HCT116 (cell line): Measurements from ENCODE around the gene ADD1. TPM values are rescaled to one million over a fixed set of nuclear protein-coding genes. Genes with fewer than 3 reads are reported as not detected.

Experiments
- ATAC-seq: fragments of 200-7000 bp; cut with Tn5 transposase; 2 replicates; pipeline ENCODE4 v1.9.1; 2020; ENCODE audit warnings: mild to moderate bottlenecking, moderate library complexity
- BruUV-seq: library from RNA; stranded (reverse); fragments of 400-500 nt; replicated peaks from 2 replicates; lab custom pipeline; 2021; lab: Mats Ljungman, UMichigan
- CTCF ChIA-PET: fragments of 300-600 bp; sonication (Branson Sonifier 250); formaldehyde crosslinking; loops from one replicate; lab custom pipeline; 2021; ENCODE audit warnings: antibody characterized with exemption; lab: Charles Lee
- POLR2A ChIA-PET: fragments of 300-600, 350-600 bp; sonication (Branson Sonifier 250); formaldehyde crosslinking; loops from one replicate; lab custom pipeline; 2021; ENCODE audit warnings: antibody characterized with exemption; lab: Charles Lee
- RAD21 ChIA-PET, 2 experiments: fragments of 300-600 bp; sonication (Branson Sonifier 250); formaldehyde crosslinking; loops; one replicate each; lab custom pipeline; 2023; ENCODE audit warnings: low total read pairs in 2 of 2; ENCODE audit not compliant: uncharacterized antibody in 2 of 2, unreplicated experiment in 2 of 2, low non-redundant PET in 1 of 2; lab: Charles Lee
- DNase-seq: peaks from one replicate; pipeline ENCODE4 v3.0.0-alpha.2; 2010; ENCODE audit warnings: low read depth, low spot score
- H2AFZ ChIP-seq: fragments of 200-600 bp; shearing (Covaris generic), sonication (generic); 2 replicates; pipeline ENCODE4 v1.6.1; 2017; ENCODE audit warnings: low read depth, mixed run types, mixed read lengths, antibody characterized with exemption, low read length; ENCODE audit not compliant: poor library complexity, severe bottlenecking
- H3K27ac ChIP-seq: 2 replicates; pipeline ENCODE4 v1.5.1; 2012; ENCODE audit warnings: low read depth, low read length
- H3K27me3 ChIP-seq: fragments of 200-600 bp; sonication (generic); 2 replicates; pipeline ENCODE4 v1.6.1; 2016; ENCODE audit warnings: mixed run types, low read length, mixed read lengths; ENCODE audit not compliant: insufficient read depth
- H3K36me3 ChIP-seq, 2 experiments: fragments of 200-500 bp in 1 of 2; fragments of 200-600 bp in 1 of 2; sonication (Bioruptor generic) in 1 of 2; sonication (generic) in 1 of 2; 2 replicates each; pipeline versions ENCODE4 v1.5.1 to v1.6.1; 2014 to 2016; ENCODE audit warnings: low read length in 2 of 2, inconsistent platforms in 1 of 2, mixed read lengths in 1 of 2, mixed run types in 1 of 2; ENCODE audit not compliant: insufficient read depth in 2 of 2, control insufficient read depth in 1 of 2
- H3K4me1 ChIP-seq, 2 experiments: fragments of 200-600 bp in 1 of 2; sonication (generic) in 1 of 2; 2 replicates each; pipeline versions ENCODE4 v1.5.1 to v1.6.1; 2012 to 2017; ENCODE audit warnings: low read length in 2 of 2, inconsistent platforms in 1 of 2, mild to moderate bottlenecking in 1 of 2, mixed read lengths in 1 of 2, mixed run types in 1 of 2, moderate library complexity in 1 of 2; ENCODE audit not compliant: insufficient read depth in 2 of 2, control insufficient read depth in 1 of 2
- H3K4me2 ChIP-seq: fragments of 200-600 bp; sonication (generic); 2 replicates; pipeline ENCODE4 v1.6.1; 2017; ENCODE audit warnings: mixed run types, low read length, mixed read lengths
- H3K4me3 ChIP-seq, 2 experiments: fragments of 200-600 bp in 1 of 2; sonication (generic) in 1 of 2; replicated peaks in 1 of 2; 2 replicates each; pipeline ENCODE4 v1.5.1; 2011 to 2016; ENCODE audit warnings: low read length in 2 of 2, control low read depth in 1 of 2, low read depth in 1 of 2, mild to moderate bottlenecking in 1 of 2, mixed read lengths in 1 of 2, mixed run types in 1 of 2
- H3K79me2 ChIP-seq: fragments of 200-600 bp; sonication (generic); 2 replicates; pipeline ENCODE4 v1.6.1; 2017; ENCODE audit warnings: mild to moderate bottlenecking, mixed run types, low read length, moderate library complexity, mixed read lengths; ENCODE audit not compliant: insufficient read depth
- H3K9ac ChIP-seq: fragments of 200-600 bp; sonication (generic); 2 replicates; pipeline ENCODE4 v1.6.1; 2016; ENCODE audit warnings: low read length, mixed read lengths
- H3K9me2 ChIP-seq: fragments of 200-600 bp; sonication (generic), shearing (Covaris generic); 2 replicates; pipeline ENCODE4 v1.6.1; 2017; ENCODE audit warnings: mixed run types, mild to moderate bottlenecking, moderate library complexity; ENCODE audit not compliant: insufficient read depth
- H3K9me3 ChIP-seq, 2 experiments: fragments of 200-500 bp in 1 of 2; fragments of 200-600 bp in 1 of 2; sonication (Bioruptor generic) in 1 of 2; sonication (generic) in 1 of 2; 2 replicates each; pipeline ENCODE4 v1.6.1; 2014 to 2017; ENCODE audit warnings: low read length in 2 of 2, mixed read lengths in 2 of 2, inconsistent platforms in 1 of 2, low read depth in 1 of 2, mild to moderate bottlenecking in 1 of 2, mixed run types in 1 of 2, moderate library complexity in 1 of 2; ENCODE audit not compliant: control insufficient read depth in 1 of 2, insufficient read depth in 1 of 2
- H4K20me1 ChIP-seq: fragments of 200-600 bp; sonication (generic), shearing (Covaris generic); 2 replicates; pipeline ENCODE4 v1.6.1; 2017; ENCODE audit warnings: mixed run types, mild to moderate bottlenecking, moderate library complexity; ENCODE audit not compliant: insufficient read depth
- CBX3 ChIP-seq: IDR thresholded peaks from 2 replicates; pipeline ENCODE4 v1.6.1; 2012; ENCODE audit warnings: low read depth
- EGR1 ChIP-seq: IDR thresholded peaks from 2 replicates; pipeline ENCODE4 v1.6.1; 2012; ENCODE audit warnings: low read depth
- ELF1 ChIP-seq: IDR thresholded peaks from 2 replicates; pipeline ENCODE4 v1.6.1; 2012; ENCODE audit warnings: low read depth, borderline replicate concordance
- EZH2 ChIP-seq: fragments of 200-600 bp; sonication (generic); IDR thresholded peaks from 2 replicates; pipeline ENCODE4 v1.6.1; 2017; ENCODE audit warnings: antibody characterized with exemption, mixed run types
- JUND ChIP-seq: IDR thresholded peaks from 2 replicates; pipeline ENCODE4 v1.6.1; 2012
- POLR2A ChIP-seq: IDR thresholded peaks from 2 replicates; pipeline ENCODE4 v1.7.0; 2011; ENCODE audit warnings: borderline replicate concordance; ENCODE audit not compliant: insufficient read depth, insufficient read length; ENCODE audit errors: extremely low read depth
- POLR2AphosphoS5 ChIP-seq: IDR thresholded peaks from 2 replicates; pipeline ENCODE4 v1.6.1; 2011; ENCODE audit warnings: mild to moderate bottlenecking, low read depth, low read length, moderate library complexity
- SIN3A ChIP-seq: IDR thresholded peaks from 2 replicates; pipeline ENCODE4 v1.6.1; 2012; ENCODE audit warnings: low read depth
- SP1 ChIP-seq: IDR thresholded peaks from 2 replicates; pipeline ENCODE4 v1.6.1; 2012; ENCODE audit warnings: low read depth
- TCF7L2 ChIP-seq: IDR thresholded peaks from 2 replicates; pipeline ENCODE4 v1.7.0; 2011; ENCODE audit warnings: borderline replicate concordance, inconsistent platforms; ENCODE audit not compliant: insufficient read depth, insufficient read length; ENCODE audit errors: extremely low read depth
- ZNF274 ChIP-seq: fragments of 200-500 bp; sonication (Bioruptor generic); IDR thresholded peaks from 2 replicates; pipeline ENCODE4 v1.6.1; 2014; ENCODE audit warnings: mild to moderate bottlenecking, low read depth, low read length, inconsistent platforms
- intact Hi-C: fragments of 100-400 bp; cut with micrococcal nuclease; formaldehyde crosslinking; loops from 2 replicates; pipeline ENCODE4 v1.10.0; 2022
- total RNA-seq: library from RNA; stranded (reverse); gene quantifications from one replicate; pipeline ENCODE4 v1.2.1, GENCODE V29; 2021; ENCODE audit not compliant: unreplicated experiment
- TF ChIP-seq, protein P1 (sequence below): IDR thresholded peaks from 2 replicates; pipeline ENCODE4 v1.6.1; 2012; ENCODE audit warnings: low read depth
- TF ChIP-seq, protein P2 (sequence below), 3 experiments: fragments of 200-600 bp in 1 of 3; sonication (generic) in 1 of 3; IDR thresholded peaks in 2 of 3; conservative IDR thresholded peaks in 1 of 3; 2 replicates each; pipeline ENCODE4 v1.5.1; 2012 to 2017; ENCODE audit warnings: low read depth in 2 of 3, low read length in 2 of 3, antibody characterized with exemption in 1 of 3, borderline replicate concordance in 1 of 3, control low read depth in 1 of 3, mild to moderate bottlenecking in 1 of 3, mixed read lengths in 1 of 3, mixed run types in 1 of 3, moderate library complexity in 1 of 3; ENCODE audit not compliant: insufficient read depth in 1 of 3

The ADD1 gene
- total RNA-seq, 1 experiment from 2014 or later: 139 TPM

DNA sequence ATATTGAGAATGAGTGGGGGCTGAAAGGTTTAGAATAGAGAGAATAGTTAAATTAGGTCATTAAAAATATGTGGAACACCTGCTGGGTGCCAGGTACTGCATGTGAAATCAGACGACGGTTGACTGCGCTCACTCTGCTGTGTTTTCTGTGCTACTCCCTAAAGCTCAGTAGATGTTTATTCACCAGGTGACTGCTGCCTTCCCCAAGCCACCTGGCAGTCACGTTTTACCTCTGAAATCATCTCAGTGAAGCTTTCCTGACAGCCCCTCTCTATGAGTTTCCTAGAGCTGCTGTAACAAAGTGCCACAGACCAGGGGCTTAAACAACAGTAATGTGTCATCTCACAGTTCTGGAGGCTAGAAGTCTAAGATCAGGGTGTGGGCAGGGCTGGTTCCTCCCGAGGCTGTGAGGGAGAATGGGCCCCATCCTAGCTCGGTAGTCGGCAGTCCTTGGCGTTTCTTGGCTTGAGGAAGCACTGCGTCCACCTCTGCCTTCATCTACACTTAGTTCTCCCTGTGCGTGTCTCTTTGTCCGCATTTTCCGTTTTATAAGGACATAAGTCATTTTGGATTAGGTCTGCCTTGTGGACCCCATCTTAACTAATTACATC lies 25.3 kb downstream of the ADD1 start:
- H3K27me3 ChIP-seq: no peaks in the 10 kb centered on the region
- H3K9me3 ChIP-seq: no peaks in the 10 kb centered on the region
- H3K9ac ChIP-seq: no peak overlapping the region
- no peak for DNase-seq
- no peaks in the 10 kb centered on the region; the same call in 1 of the 2 replicates for H4K20me1 ChIP-seq
- no peak for ATAC-seq
- H3K36me3 ChIP-seq: no peaks in the 10 kb centered on the region
- RAD21 ChIA-PET: no interaction called here
- H2AFZ ChIP-seq: no peak overlapping the region
- no peaks in the 10 kb centered on the region for H3K9me2 ChIP-seq
- no TSS peak for BruUV-seq
- H3K4me1 ChIP-seq: peaks cover 4 to 8% of the 10 kb centered on the region in 2 experiments; a peak in 3 of 4 replicates
- H3K79me2 ChIP-seq: peaks cover 85% of the 10 kb centered on the region
- H3K4me2 ChIP-seq: no peak overlapping the region
- no peak overlapping the region for H3K4me3 ChIP-seq
- CTCF ChIA-PET: no interaction called here
- intact Hi-C loops: no loop called here
- TF ChIP-seq JUND (no peak), ELF1 (no peak)
- POLR2A ChIA-PET: no interaction called here
- H3K27ac ChIP-seq: no peak overlapping the region

DNA sequence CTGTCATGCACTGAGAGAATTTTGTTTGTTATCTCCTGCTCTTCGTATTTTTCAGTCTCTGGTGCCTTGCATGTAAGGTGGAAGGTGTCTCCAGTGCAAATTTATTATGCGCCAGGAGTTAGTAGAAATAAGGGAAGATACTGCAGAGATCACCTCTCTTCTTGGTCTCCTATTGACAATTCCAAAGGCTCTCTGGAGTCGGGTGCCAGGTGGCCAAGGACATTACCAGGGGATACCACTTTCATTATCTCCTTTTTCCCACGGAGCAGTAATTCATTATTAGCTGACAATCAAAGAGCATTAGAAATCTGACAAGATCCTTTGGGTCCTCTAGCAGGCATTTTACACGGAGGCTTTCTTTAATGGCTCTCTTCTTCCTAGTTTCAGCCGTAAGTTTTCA lies 26.0 kb downstream of the ADD1 start:
- Histone ChIP-seq H3K9me2 (no peaks in the 10 kb centered on the region), H3K9me3 (no peaks in the 10 kb centered on the region), H3K4me1 (peaks cover 0 to 8% of the 10 kb centered on the region in 2 experiments; a peak in 2 of 4 replicates), H3K27me3 (no peaks in the 10 kb centered on the region), H4K20me1 (no peaks in the 10 kb centered on the region; the same call in 1 of the 2 replicates), H3K36me3 (no peaks in the 10 kb centered on the region), H3K79me2 (peaks cover 83% of the 10 kb centered on the region), H3K27ac (no peak overlapping the region), H2AFZ (no peak overlapping the region), H3K9ac (no peak overlapping the region), H3K4me2 (no peak overlapping the region), H3K4me3 (no peak overlapping the region)
- ATAC-seq (no peak), DNase-seq (no peak)
- ChIA-PET POLR2A (no interaction called here), CTCF (no interaction called here), RAD21 (no interaction called here)
- intact Hi-C loops: no loop called here
- BruUV-seq: no TSS peak
- TF ChIP-seq TCF7L2: no peak
- no peak for TF ChIP-seq POLR2AphosphoS5
- no peak for TF ChIP-seq EZH2
- no peak for TF ChIP-seq SP1
- TF ChIP-seq SIN3A: no peak
- no peak for TF ChIP-seq POLR2A
- TF ChIP-seq, protein P1, sequence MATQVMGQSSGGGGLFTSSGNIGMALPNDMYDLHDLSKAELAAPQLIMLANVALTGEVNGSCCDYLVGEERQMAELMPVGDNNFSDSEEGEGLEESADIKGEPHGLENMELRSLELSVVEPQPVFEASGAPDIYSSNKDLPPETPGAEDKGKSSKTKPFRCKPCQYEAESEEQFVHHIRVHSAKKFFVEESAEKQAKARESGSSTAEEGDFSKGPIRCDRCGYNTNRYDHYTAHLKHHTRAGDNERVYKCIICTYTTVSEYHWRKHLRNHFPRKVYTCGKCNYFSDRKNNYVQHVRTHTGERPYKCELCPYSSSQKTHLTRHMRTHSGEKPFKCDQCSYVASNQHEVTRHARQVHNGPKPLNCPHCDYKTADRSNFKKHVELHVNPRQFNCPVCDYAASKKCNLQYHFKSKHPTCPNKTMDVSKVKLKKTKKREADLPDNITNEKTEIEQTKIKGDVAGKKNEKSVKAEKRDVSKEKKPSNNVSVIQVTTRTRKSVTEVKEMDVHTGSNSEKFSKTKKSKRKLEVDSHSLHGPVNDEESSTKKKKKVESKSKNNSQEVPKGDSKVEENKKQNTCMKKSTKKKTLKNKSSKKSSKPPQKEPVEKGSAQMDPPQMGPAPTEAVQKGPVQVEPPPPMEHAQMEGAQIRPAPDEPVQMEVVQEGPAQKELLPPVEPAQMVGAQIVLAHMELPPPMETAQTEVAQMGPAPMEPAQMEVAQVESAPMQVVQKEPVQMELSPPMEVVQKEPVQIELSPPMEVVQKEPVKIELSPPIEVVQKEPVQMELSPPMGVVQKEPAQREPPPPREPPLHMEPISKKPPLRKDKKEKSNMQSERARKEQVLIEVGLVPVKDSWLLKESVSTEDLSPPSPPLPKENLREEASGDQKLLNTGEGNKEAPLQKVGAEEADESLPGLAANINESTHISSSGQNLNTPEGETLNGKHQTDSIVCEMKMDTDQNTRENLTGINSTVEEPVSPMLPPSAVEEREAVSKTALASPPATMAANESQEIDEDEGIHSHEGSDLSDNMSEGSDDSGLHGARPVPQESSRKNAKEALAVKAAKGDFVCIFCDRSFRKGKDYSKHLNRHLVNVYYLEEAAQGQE: no peak
- no peak for TF ChIP-seq CBX3
- TF ChIP-seq EGR1: no peak
- TF ChIP-seq ZNF274: no peak
- TF ChIP-seq, protein P2, sequence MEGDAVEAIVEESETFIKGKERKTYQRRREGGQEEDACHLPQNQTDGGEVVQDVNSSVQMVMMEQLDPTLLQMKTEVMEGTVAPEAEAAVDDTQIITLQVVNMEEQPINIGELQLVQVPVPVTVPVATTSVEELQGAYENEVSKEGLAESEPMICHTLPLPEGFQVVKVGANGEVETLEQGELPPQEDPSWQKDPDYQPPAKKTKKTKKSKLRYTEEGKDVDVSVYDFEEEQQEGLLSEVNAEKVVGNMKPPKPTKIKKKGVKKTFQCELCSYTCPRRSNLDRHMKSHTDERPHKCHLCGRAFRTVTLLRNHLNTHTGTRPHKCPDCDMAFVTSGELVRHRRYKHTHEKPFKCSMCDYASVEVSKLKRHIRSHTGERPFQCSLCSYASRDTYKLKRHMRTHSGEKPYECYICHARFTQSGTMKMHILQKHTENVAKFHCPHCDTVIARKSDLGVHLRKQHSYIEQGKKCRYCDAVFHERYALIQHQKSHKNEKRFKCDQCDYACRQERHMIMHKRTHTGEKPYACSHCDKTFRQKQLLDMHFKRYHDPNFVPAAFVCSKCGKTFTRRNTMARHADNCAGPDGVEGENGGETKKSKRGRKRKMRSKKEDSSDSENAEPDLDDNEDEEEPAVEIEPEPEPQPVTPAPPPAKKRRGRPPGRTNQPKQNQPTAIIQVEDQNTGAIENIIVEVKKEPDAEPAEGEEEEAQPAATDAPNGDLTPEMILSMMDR (IDR thresholded peaks at IDR 0.05 in 2 of 3, conservative IDR thresholded peaks at IDR 0.05 in 1 of 3; ENCODE audit: borderline replicate concordance in 1 of 3, insufficient read depth in 1 of 3, low read depth in 2 of 3, low read length in 2 of 3): no peak
- TF ChIP-seq ELF1: no peak
